SHP77 (cell line): Measurements from ENCODE around the gene MCU.
"Not testable (repeated sequence)": the region's sequence is repeated elsewhere in the genome, so short reads cannot be mapped to it uniquely, and the experiment has no call there.

Source experiments
- DNase-seq, 2 experiments: peaks; one replicate each; lab custom pipeline; 2025; lab: John Stamatoyannopoulos, UW

Gene MCU

DNA sequence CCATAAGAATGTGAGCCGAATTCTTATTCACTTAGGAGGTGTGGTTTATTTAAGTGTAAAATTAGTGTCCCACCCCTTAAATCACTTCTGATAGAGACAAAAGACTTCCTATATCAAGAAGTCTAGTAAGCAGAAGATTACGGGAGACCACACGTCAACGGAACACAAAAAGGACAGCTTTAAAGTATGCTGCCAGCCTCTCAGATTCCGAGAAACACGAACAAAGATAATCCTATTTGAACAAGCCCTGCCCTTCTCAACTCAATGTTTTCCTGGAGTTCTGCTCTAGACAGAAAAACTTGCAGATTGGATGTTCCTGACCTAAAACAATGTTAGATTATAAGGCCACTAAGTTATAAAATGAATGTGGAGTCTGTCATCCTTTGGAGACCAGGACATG is 4.9 kb upstream of the MCU start:
- DNase-seq = no peak

- DNase-seq = peak in 1 of 2 experiments; percentile 27
These were observed 3.7 kb upstream of the MCU start for GRCh38 chr10:72688208-72688651.

GRCh38 chr10:72689660-72690059 is 2.3 kb upstream of the MCU start:
- DNase-seq = no peak

- no peak for DNase-seq
These were observed 1.7 kb upstream of the MCU start for GRCh38 chr10:72690071-72690755.

DNA sequence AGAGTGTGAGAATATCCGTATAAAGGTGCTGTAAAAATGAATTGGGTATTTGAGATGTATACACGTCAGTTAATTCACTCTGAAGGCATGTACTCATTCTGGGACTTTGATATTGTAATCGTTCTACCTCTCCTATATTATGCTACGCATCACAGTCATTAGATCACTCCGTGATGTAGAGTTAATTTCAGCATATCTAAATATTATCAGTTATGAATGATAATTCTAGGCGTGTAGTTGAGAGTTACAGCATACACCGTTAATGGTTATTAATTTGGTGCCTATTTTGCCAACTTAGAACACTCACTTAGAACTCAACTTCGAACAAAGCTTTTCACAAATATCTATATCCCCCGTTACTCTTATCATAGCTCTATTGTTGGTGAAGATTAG is 477 bp upstream of the MCU start:
- no peak for DNase-seq

- DNase-seq = no peak
These were observed 726 bp downstream of the MCU start for GRCh38 chr10:72692744-72692993.

DNA sequence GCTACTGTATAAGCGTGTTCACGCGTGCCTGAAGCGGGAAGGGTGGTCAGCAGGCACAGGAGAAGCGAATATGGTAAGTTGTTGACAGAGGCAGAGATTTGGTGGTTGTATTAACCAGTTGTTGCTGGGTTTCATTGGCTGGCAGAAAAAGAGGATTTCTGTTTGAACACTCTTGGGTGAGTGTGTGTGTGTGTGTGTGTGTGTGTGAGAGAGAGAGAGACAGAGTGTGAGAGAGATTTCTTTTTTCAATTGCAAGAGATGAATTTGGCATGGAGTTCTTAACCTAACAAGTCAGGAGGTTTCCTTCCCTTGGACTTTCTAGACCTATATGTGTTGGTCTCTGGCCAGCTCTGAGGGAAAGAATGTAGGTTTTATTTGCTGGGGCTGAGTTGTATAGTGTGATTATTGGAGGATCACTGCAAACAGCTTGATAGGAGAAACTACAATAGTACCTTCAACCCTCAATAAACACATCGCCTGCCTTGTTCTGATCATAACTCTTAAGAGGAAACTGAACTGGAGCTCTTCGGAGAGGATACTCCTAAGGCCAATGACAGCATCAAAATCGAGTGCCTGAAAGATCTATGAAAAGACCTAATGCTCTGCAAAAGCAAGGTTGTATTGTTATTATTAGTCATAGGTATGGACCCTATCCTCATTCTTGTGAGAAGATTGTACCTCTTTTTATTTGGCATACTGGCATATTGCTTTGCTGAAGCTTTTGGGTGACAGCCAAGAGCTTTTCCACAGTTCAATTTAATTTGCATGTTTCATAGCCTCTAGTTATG is 1.2 kb downstream of the MCU start:
- DNase-seq = no peak

GRCh38 chr10:72694476-72695369 is 2.8 kb downstream of the MCU start:
- DNase-seq = no peak

DNA sequence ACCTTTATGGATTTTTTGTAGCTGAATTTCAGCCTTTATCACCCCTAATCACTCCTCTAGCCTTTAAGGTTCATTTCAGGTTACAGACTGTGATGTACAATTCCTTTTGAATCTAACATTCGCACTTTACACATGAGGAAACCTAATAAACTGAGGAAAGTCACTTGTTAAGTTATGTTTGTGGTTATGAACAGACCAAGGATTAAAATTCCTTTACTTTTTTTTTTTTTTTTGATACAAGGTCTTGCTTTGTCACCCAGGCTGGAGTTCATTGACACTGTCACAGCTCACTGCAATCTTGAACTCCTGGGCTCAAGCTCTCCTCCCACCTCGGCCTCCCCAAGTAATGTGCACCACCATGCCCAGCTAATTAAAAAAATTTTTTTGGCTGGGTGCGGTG is 3.6 kb downstream of the MCU start:
- DNase-seq = no peak

GRCh38 chr10:72697716-72698115 is 5.8 kb downstream of the MCU start:
- DNase-seq = no peak

DNA sequence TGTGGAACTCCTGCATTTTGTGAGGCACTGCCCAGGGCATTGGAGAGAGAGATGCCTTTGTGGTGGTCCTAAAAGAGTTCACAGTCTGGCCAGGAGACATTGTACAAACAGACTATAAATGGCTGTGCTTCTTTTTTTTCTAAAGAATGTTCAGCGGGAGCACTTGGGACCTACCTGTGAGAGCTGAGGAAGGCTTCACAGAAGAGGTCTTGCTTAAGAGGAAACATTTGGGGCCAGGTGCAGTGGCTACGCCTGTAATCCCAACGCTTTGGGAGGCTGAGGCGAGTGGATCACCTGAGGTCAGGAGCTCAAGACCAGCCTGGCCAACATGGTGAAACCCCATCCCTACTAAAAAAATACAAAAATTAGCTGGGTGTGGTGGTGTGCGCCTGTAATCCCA is 10.5 kb downstream of the MCU start:
- not testable (repeated sequence) for DNase-seq

- no peak for DNase-seq
These were observed 11.1 kb downstream of the MCU start for GRCh38 chr10:72702868-72703581.

- DNase-seq = no peak
These were observed 12.2 kb downstream of the MCU start for GRCh38 chr10:72704117-72704516.

DNA sequence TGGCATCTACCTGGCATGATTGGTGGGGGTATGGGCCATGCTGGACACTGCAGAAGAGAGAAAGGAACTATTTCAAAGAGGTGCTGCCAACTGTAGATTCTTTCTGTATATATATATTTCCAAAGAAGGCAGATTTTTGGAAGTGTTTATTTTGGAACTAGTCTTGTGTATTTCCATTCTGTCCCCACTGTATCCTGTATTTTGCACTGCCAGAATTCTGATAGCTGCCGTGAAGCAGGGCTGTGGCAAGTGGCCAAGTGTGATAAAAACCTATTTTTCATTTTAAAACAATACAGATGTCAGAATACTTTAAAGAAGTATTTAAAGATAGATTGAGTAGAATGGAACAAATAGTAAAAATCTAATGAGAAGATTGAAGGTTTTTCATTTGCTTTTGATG is 17.1 kb downstream of the MCU start:
- no peak for DNase-seq

GRCh38 chr10:72712136-72712535 is 20.2 kb downstream of the MCU start:
- DNase-seq = no peak

DNA sequence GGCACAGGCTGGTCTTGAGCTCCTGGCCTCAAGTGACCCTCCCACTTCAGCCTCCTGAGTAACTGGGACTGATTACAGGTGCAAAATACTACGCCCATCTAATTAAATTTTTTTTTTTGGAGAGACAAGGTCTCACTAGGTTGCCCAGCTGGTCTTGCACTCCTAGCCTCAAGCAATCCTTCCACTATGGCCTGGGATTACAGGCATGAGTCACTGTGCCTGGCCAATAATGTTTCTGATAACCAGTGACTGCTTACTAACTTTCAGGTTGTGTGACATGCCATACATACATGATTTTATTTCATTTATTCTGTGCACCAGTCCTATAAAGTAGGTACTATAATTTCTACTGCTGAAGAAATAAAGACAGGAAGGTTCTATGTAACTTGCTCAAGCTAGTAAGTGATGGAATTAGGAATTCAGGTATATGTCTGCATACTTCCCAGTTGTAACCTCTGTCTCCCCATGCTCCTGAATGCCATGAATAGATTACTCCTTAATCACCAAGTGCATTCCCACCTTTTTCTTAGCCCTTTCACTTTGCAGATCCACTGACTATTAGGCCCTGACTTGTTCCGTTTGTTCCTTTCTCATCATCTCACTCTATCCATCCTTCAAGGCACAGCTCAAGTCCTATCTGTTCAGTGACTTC is 28.1 kb downstream of the MCU start:
- no peak for DNase-seq

DNA sequence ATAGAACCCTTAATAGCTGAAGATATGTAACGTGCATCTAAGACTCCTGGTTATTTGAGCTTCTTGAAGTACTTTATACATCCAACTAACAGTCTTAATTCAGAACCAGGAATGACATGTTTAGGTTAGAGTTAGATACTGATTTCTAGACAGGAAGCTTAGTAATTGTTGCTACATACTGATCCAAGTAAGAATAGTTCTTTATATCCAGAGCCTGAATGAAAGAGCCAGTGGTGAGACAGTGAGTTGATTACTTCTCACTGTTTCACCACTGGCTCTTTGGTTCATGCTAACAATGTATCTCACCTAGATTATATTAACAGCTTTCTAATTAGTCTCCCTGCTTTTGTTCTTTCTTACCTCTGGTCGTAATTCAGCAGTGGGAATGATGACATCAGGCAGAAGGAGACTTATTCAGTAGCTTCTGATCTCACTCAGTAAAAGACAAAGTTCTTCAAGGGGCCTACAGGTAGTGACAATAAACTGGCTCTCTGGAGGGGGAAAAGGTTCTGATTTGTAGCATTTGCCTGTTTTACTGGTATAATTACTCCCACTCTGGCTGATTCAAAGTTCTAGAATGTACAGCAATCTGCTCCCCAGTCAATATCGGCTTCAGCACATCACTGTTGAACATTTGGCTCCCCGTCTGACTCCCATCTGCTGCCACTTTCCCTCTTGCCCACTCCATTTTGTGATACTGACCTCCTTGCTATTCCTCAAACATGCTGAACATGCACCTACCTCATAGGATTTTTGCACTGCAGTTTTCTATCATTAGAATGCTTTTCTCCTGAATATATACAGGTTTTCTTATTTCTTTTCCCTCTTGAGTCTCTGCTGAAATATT is 29.1 kb downstream of the MCU start:
- DNase-seq = no peak

DNA sequence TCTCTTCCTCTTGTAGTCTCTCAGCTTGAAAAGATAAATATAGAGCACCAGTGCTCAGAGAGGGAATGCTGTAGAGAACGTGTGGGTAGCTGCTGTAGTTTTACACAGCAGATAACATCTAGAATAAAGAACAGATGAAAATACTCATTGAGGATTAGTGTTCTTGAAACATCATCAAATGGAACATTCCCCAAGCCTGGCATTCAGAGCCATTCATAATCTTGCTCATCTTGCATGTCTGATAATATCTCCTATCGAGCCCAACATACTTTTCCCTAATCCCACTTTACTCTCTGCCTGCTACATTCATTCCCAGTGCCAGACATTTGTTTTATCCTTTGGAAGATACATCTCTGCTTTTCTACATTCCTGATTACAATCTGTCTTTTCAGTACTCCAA is 35.2 kb downstream of the MCU start:
- DNase-seq = no peak

GRCh38 chr10:72728462-72728861 is 36.5 kb downstream of the MCU start:
- no peak for DNase-seq

- DNase-seq = no peak
These were observed 37.6 kb downstream of the MCU start for GRCh38 chr10:72729528-72729927.

- DNase-seq = no peak
These were observed 38.5 kb downstream of the MCU start for GRCh38 chr10:72730479-72730878.
